NCI-H774 (cell line): ENCODE data around the gene IQCF6.
"Not testable (repeated sequence)": the region's sequence is repeated elsewhere in the genome, so short reads cannot be mapped to it uniquely, and the experiment has no call there.

Experiments used
- DNase-seq: peaks from one replicate; lab custom pipeline; 2025; lab: John Stamatoyannopoulos, UW

The IQCF6 gene

GRCh38 chr3:51779137-51779536, at the start of gene IQCF6:
Gene IQCF6 (minus strand): TSS chr3:51779237. CDS start chr3:51779224, 13 bp downstream.
- DNase-seq, result no peak

- DNase-seq, result no peak
These were observed 49.3 kb upstream of the IQCF6 start for GRCh38 chr3:51828297-51828696.

GRCh38 chr3:51819709-51820406, 40.8 kb upstream of the IQCF6 start:
- no peak for DNase-seq

- DNase-seq, result no peak
These were observed 40.1 kb upstream of the IQCF6 start for GRCh38 chr3:51819151-51819550.

- DNase-seq, result no peak
These were observed 38.3 kb upstream of the IQCF6 start for GRCh38 chr3:51817375-51817774.

GRCh38 chr3:51816723-51817122, 37.7 kb upstream of the IQCF6 start:
- DNase-seq, result no peak

- no peak for DNase-seq
These were observed 36.6 kb upstream of the IQCF6 start for GRCh38 chr3:51815614-51816013.

GRCh38 chr3:51814034-51814433, 35.0 kb upstream of the IQCF6 start:
- DNase-seq, result no peak

GRCh38 chr3:51813539-51813938, 34.5 kb upstream of the IQCF6 start:
- DNase-seq, result no peak

GRCh38 chr3:51808934-51809333, 29.9 kb upstream of the IQCF6 start:
- no peak for DNase-seq

GRCh38 chr3:51802106-51802703, 23.2 kb upstream of the IQCF6 start:
- no peak for DNase-seq

GRCh38 chr3:51800750-51801125, 21.7 kb upstream of the IQCF6 start:
- DNase-seq, result no peak

GRCh38 chr3:51799879-51800749, 21.1 kb upstream of the IQCF6 start:
- DNase-seq, result no peak

- DNase-seq, result no peak
These were observed 19.4 kb upstream of the IQCF6 start for GRCh38 chr3:51798411-51798963.

- no peak for DNase-seq
These were observed 17.8 kb upstream of the IQCF6 start for GRCh38 chr3:51796854-51797253.

- no peak for DNase-seq
These were observed 15.2 kb upstream of the IQCF6 start for GRCh38 chr3:51794206-51794605.

GRCh38 chr3:51792206-51792605, 13.2 kb upstream of the IQCF6 start:
- no peak for DNase-seq

GRCh38 chr3:51789437-51789836, 10.4 kb upstream of the IQCF6 start:
- DNase-seq, result no peak

- not testable (repeated sequence) for DNase-seq
These were observed 8.5 kb upstream of the IQCF6 start for GRCh38 chr3:51787576-51787975.

- no peak for DNase-seq
These were observed 7.2 kb upstream of the IQCF6 start for GRCh38 chr3:51786267-51786666.

- no peak for DNase-seq
These were observed 483 bp downstream of the IQCF6 start for GRCh38 chr3:51778554-51778953.

GRCh38 chr3:51777985-51778384, 1.1 kb downstream of the IQCF6 start:
- no peak for DNase-seq
